RWPE1 (cell line): Measurements from ENCODE around the gene ZBTB7C.

Experiments
- CTCF ChIA-PET: fragments of 350-600 bp; sonication (Branson Sonifier 250); formaldehyde crosslinking; extraction: SDS; loops from one replicate; lab custom pipeline; 2021; lab: Yijun Ruan, JAX
- POLR2A ChIA-PET: fragments of 400-600 bp; formaldehyde crosslinking; extraction: SDS; loops from one replicate; lab custom pipeline; 2020; ENCODE audit warnings: antibody characterized with exemption; ENCODE audit not compliant: low non-redundant PET; lab: Yijun Ruan, JAX
- DNase-seq: peaks from one replicate; pipeline ENCODE4 v3.0.0; 2012; ENCODE audit warnings: low spot score
- H3K27ac ChIP-seq: fragments of 450-650 bp; 2 replicates; pipeline ENCODE4 v1.5.1; 2017
- CTCF ChIP-seq: fragments of 450-650 bp; conservative IDR thresholded peaks from 2 replicates; pipeline ENCODE4 v1.5.1; 2017; ENCODE audit warnings: low read depth, mild to moderate bottlenecking

The ZBTB7C gene

GRCh38 chr18:48302736-48303135 lies 106.4 kb downstream of the ZBTB7C start:
- POLR2A ChIA-PET: no interaction called here
- no peak for DNase-seq
- no peak for TF ChIP-seq CTCF
- no peak overlapping the region for H3K27ac ChIP-seq
- CTCF ChIA-PET: no interaction called here

GRCh38 chr18:48300463-48300961 lies 108.7 kb downstream of the ZBTB7C start:
- CTCF ChIA-PET: no interaction called here
- no peak for TF ChIP-seq CTCF
- DNase-seq: no peak
- POLR2A ChIA-PET: no interaction called here
- H3K27ac ChIP-seq: no peak overlapping the region

GRCh38 chr18:48297139-48297538 lies 112.0 kb downstream of the ZBTB7C start:
- TF ChIP-seq CTCF: no peak
- DNase-seq: no peak
- ChIA-PET CTCF (no interaction called here), POLR2A (no interaction called here)
- no peak overlapping the region for H3K27ac ChIP-seq

- no peak for TF ChIP-seq CTCF
- no peak overlapping the region for H3K27ac ChIP-seq
- POLR2A ChIA-PET: no interaction called here
- DNase-seq: no peak
- CTCF ChIA-PET: no interaction called here
Observed at GRCh38 chr18:48296581-48296980, 112.6 kb downstream of the ZBTB7C start.

GRCh38 chr18:48295586-48296311 lies 113.4 kb downstream of the ZBTB7C start:
- POLR2A ChIA-PET: no interaction called here
- no peak for DNase-seq
- CTCF ChIA-PET: no interaction called here

GRCh38 chr18:48294899-48295585 lies 114.1 kb downstream of the ZBTB7C start:
- TF ChIP-seq CTCF: no peak
- ChIA-PET CTCF (no interaction called here), POLR2A (no interaction called here)
- DNase-seq: no peak
- no peak overlapping the region for H3K27ac ChIP-seq

More at GRCh38 chr18:48295586-48296311, 113.4 kb downstream of the ZBTB7C start:
- TF ChIP-seq CTCF: no peak
- no peak overlapping the region for H3K27ac ChIP-seq
